ACC112 (cell line): Measurements from ENCODE around the gene GARIN5A.
"Not testable (repeated sequence)": the region's sequence is repeated elsewhere in the genome, so short reads cannot be mapped to it uniquely, and the experiment has no call there.

Experiments used
- H2AFZ ChIP-seq: fragments of 200-600 bp; sonication (generic); one replicate; pipeline ENCODE4 v1.6.0; 2017; ENCODE audit warnings: antibody characterized with exemption, low read length; ENCODE audit not compliant: unreplicated experiment
- H3K27ac ChIP-seq: fragments of 200-600 bp; sonication (generic); 2 replicates; pipeline ENCODE4 v1.5.1; 2014; ENCODE audit warnings: low read depth, mild to moderate bottlenecking, antibody characterized with exemption, low read length, moderate library complexity
- H3K27me3 ChIP-seq: fragments of 200-600 bp; sonication (generic); 2 replicates; pipeline ENCODE4 v1.6.1; 2014; ENCODE audit warnings: mild to moderate bottlenecking, antibody characterized with exemption, low read length, moderate library complexity, mixed read lengths; ENCODE audit not compliant: insufficient read depth
- H3K36me3 ChIP-seq: fragments of 200-600 bp; sonication (generic); 2 replicates; pipeline ENCODE4 v1.6.1; 2016; ENCODE audit warnings: mild to moderate bottlenecking, antibody characterized with exemption, low read length, moderate library complexity, mixed read lengths; ENCODE audit not compliant: insufficient read depth
- H3K4me1 ChIP-seq: fragments of 200-600 bp; sonication (generic); one replicate; pipeline ENCODE4 v1.6.1; 2016; ENCODE audit warnings: low read length, mixed read lengths; ENCODE audit not compliant: insufficient read depth, unreplicated experiment, control insufficient read depth
- H3K4me3 ChIP-seq: fragments of 200-600 bp; sonication (generic); 2 replicates; pipeline ENCODE4 v1.5.1; 2014; ENCODE audit warnings: mild to moderate bottlenecking, low read depth, low read length
- H3K79me2 ChIP-seq: fragments of 200-600 bp; sonication (generic); one replicate; pipeline ENCODE4 v1.6.0; 2016; ENCODE audit warnings: low read length; ENCODE audit not compliant: control insufficient read depth, unreplicated experiment, insufficient read depth

GARIN5A gene

DNA sequence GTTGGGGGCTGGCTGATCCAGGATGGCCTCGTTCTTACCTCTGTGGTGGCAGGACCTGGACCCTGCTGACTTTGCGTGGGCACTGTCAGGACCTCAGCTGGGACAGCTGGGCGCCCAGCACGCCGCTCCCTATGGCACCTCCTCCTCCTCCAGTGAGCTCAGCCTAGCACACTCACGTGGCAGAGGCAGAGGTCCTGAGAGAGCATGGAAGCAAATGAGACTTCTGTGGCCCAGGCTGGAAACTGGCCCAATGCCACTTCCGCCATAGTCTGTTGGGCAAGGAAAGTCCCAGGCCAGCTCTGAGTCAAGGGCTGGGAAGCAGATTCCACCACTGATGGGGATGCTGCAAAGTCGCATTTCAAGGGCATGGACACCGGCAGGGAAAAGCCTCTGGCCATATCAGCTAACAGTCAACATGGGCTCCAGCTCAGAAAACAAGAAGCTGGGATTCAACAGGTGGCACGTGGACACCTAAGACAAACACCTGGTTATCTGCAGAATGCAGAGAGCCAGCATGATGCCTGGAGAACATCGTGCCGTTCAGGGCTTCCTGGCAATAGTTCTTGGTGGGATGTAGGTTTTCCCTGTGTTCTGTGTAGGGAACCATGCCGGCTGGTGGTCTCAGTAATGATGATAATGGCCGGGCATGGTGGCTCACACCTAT is 27.3 kb downstream of the GARIN5A start:
- Histone ChIP-seq H2AFZ (no peak overlapping the region), H3K27me3 (no peaks in the 10 kb centered on the region), H3K36me3 (no peaks in the 10 kb centered on the region), H3K79me2 (no peaks in the 10 kb centered on the region), H3K27ac (no peak overlapping the region), H3K4me3 (no peak overlapping the region), H3K4me1 (no peaks in the 10 kb centered on the region)

DNA sequence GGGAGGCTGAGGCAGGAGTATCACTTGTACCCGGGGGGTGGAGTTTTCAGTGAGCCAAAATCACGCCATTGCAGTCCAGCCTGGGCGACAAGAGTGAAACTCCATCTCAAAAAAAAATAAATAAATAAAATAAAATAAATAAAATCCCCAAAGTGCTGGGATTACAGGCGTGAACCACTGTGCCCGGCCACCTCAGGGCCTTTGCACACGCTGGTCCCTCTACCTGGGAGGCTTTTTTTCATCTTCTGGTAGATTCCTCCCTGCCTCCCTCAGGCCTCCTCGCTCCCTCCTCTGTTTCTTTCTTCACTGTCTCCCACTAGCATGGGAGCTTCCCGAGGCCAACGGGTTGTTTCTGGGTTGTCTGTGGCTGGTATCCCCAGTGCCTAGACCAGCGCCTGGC is 28.9 kb downstream of the GARIN5A start:
- Histone ChIP-seq H3K27ac (no peak overlapping the region), H3K27me3 (no peaks in the 10 kb centered on the region), H3K36me3 (no peaks in the 10 kb centered on the region), H3K4me3 (no peak overlapping the region), H3K4me1 (no peaks in the 10 kb centered on the region), H2AFZ (no peak overlapping the region), H3K79me2 (no peaks in the 10 kb centered on the region)

DNA sequence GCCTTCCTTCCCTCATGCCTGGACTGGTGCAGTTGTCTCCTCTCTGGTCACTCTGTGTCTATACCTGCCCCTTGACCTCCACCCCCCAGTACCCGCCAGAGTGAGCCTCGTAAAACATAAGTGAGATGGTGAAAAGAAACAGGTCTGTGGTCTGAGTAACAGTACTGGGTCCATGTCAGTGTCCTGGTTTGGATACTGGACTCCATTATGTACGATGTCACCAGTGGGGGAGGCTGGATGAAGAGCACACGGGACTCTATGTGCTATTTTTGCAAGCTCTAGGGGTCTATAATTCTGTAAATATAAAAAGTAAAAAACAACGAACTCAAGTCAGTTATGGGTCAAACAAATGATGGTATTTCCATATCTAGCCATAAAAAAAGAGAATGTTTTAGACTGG is 29.6 kb downstream of the GARIN5A start:
- Histone ChIP-seq H3K27ac (no peak overlapping the region), H3K79me2 (no peaks in the 10 kb centered on the region), H2AFZ (no peak overlapping the region), H3K4me1 (no peaks in the 10 kb centered on the region), H3K27me3 (no peaks in the 10 kb centered on the region), H3K36me3 (no peaks in the 10 kb centered on the region), H3K4me3 (no peak overlapping the region)

DNA sequence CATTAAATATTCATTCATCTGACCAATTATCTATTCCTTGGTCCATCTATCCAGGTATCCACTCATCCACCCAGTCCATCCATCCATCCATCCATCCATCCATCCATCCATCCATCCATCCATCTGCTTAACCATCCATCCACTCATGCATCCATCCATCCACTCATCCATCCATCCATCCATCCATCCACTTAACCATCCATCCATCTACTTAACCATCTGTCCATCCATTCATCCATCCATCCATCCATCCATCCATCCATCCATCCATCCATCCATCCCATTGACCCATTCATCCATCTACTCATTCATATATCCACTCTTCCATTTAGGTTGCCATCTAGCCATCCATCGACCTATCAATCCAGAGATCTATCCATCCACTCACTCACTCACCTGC is 32.6 kb downstream of the GARIN5A start:
- Histone ChIP-seq H3K79me2 (no peaks in the 10 kb centered on the region), H3K4me3 (no peak overlapping the region), H2AFZ (no peak overlapping the region), H3K36me3 (no peaks in the 10 kb centered on the region), H3K27ac (no peak overlapping the region), H3K27me3 (peaks cover 5% of the 10 kb centered on the region; the same call in 1 of the 2 replicates), H3K4me1 (no peaks in the 10 kb centered on the region)

DNA sequence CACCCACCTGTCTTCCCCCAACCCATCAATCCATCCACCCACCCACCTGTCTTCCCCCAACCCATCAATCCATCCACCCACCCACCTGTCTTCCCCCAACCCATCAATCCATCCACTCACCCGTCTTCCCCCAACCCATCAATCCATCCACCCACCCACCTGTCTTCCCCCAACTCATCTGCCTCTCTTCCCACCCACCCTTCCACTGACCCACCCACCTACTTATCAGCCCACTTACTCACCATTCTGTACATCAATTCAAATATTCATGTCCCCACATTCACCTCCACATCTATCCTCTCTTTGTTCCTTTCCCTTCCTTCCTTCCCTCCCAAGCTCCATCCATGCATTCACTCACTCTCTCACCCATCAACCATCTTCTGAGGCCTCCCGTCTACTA is 37.5 kb downstream of the GARIN5A start:
- H3K27me3 ChIP-seq, H2AFZ ChIP-seq, H3K4me1 ChIP-seq, H3K79me2 ChIP-seq, H3K36me3 ChIP-seq, H3K27ac ChIP-seq, H3K4me3 ChIP-seq: not testable (repeated sequence)

DNA sequence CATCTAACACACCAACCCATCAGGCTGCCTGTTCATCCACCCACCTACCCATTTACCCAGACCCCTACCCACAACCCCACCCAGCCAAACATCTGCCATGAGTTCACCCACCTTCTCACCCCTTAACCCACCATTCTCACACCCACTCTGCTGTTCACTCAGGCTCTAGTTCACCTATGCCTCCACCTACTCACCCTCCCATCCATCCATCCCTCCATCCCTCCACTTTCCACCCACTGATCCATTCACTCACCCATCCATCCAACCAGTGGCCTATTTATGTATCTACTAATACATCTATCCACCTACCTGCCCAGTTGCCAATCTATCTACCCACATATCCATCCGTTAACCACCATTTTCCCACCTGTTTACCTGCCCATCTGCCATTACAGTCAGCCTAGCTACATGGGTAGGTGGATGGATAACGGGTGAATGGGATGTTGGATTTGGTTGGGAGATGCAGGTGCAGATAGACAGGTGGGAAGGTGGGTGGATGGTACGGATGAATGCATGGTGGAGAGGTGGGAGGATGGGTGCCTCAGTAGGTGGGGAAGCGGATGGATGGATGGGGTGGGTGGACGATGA is 38.7 kb downstream of the GARIN5A start:
- Histone ChIP-seq H3K36me3 (no peaks in the 10 kb centered on the region), H3K79me2 (no peaks in the 10 kb centered on the region), H3K4me1 (no peaks in the 10 kb centered on the region), H3K27ac (no peak overlapping the region), H2AFZ (no peak overlapping the region), H3K27me3 (peaks cover 7% of the 10 kb centered on the region), H3K4me3 (no peak overlapping the region)

DNA sequence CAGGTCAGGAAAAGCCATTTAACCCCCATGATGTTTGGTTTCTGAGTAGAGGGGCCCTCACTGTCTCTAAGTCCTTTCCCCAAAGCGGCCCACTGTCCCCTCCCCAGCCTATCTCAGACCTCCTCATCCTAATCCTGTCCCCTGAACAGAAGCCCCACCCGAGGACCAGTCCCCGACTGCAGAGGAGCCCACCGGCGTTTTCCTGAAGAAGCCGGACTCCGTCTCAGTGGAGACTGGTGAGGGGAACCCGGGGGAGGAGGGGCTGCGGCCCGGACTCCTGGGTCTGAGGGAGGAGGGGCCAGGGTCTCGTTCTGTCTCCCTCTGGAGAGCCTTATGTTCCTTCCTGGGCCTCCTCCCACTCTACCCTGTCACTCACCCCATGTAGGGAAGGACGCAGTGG is 41.0 kb downstream of the GARIN5A start:
- Histone ChIP-seq H2AFZ (no peak overlapping the region), H3K27ac (no peak overlapping the region), H3K36me3 (no peaks in the 10 kb centered on the region), H3K79me2 (no peaks in the 10 kb centered on the region), H3K4me1 (no peaks in the 10 kb centered on the region), H3K4me3 (no peak overlapping the region), H3K27me3 (peaks cover 22% of the 10 kb centered on the region)

DNA sequence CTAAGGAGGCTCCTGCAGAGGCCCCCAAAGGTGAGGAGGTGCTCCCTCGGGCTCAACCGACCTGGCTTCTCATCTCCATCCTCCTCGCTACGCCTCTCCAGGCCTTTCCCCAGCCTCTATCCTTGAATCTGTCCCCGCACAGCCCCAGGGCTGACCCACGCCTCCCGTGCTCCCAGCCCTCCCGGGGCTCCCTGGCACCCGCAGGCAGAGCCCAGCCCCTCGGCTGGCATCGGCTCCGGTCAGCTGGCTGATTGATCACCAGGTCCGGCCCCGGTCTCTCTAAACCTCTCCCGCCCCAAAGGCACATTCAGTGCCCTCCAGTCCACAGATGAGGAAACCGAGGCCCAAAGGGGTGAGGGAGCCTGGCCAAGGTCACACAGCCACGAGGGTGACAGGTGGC is 41.4 kb downstream of the GARIN5A start:
- Histone ChIP-seq H2AFZ (no peak overlapping the region), H3K27ac (no peak overlapping the region), H3K27me3 (peaks cover 22% of the 10 kb centered on the region)

DNA sequence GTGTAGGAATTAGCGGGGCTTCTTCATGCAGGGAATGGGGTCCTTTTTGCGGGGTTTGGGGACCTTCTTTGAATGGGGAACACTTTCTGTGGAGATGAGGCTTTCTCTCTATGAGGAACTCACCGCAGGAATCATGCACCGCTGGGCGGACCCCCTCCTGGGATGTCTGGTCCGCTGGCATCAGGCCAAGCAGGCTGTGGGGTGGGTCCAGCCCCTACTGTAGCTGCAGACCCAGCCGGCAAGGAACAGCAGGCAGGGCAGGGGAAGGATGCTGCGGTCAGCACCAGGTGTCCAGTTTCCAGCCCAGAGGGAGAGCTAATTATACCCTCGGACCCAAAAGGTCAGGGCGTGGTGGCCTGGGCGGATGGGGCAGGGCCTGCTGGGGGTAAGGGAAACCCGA is 42.1 kb downstream of the GARIN5A start:
- no peaks in the 10 kb centered on the region for H3K4me1 ChIP-seq
- no peak overlapping the region for H2AFZ ChIP-seq
- H3K79me2 ChIP-seq: no peaks in the 10 kb centered on the region
- no peak overlapping the region for H3K27ac ChIP-seq
- H3K27me3 ChIP-seq: peaks cover 21% of the 10 kb centered on the region
- H3K4me3 ChIP-seq: no peak overlapping the region
- H3K36me3 ChIP-seq: no peaks in the 10 kb centered on the region

More for the DNA sequence above, 41.4 kb downstream of the GARIN5A start:
- no peaks in the 10 kb centered on the region for H3K36me3 ChIP-seq
- H3K4me3 ChIP-seq: no peak overlapping the region
- no peaks in the 10 kb centered on the region for H3K4me1 ChIP-seq
- no peaks in the 10 kb centered on the region for H3K79me2 ChIP-seq

DNA sequence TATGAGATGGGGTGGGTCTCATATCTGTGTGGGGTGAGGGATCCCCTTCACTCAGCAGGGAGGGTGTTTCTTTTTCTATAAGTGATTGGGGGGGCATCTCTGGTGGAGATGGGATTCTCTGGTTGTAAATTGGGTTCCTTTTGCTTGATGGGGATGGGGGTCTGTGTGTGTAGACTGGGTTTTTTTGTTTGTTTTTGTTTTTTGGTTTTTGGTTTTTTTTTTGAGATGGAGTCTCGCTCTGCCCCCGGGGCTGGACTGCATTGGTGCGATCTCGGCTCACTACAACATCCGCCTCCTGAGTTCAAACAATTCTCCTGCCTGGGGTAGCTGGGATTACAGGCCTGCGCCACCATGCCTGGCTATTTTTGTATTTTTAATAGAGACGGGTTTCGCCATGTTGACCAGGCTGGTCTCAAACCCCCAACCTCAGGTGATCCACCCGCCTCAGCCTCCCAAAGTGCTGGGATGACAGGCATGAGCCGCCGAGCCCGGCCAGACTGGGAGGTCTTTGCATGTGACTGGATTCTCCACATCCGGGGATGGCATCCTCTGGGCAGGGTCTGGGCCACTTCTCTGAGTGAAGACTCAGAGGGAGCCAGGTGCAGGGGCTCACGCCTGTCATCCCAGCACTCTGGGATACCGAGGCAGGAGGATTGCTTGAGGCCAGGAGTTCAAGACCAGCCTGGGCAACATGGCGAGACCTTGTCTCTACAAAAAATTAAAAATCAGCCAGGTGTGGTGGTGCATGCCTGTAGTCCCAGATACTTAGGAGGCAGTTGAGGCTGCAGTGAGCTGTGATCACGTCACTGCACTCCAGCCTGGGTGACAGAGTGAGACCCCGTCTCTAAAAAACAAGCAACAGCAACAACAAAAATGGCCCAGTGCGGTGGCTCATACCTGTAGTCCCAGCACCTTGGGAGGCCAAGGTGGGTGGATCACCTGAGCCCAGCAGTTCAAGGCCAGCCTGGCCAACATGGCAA is 43.2 kb downstream of the GARIN5A start:
- H3K79me2 ChIP-seq: no peaks in the 10 kb centered on the region
- H3K4me3 ChIP-seq: no peak overlapping the region
- H3K27ac ChIP-seq: no peak overlapping the region
- no peak overlapping the region for H2AFZ ChIP-seq
- H3K4me1 ChIP-seq: no peaks in the 10 kb centered on the region
- peaks cover 27% of the 10 kb centered on the region for H3K27me3 ChIP-seq
- H3K36me3 ChIP-seq: no peaks in the 10 kb centered on the region
